Naive B cell (primary cell): Measurements from ENCODE around the gene TRABD2A. TPM values are rescaled to one million over a fixed set of nuclear protein-coding genes. Genes with fewer than 3 reads are reported as not detected.

Experiments used
- ATAC-seq, 2 donors: fragments of 150-1000 bp; cut with Tn5 transposase; 2 replicates each; pipeline ENCODE4 v1.10.0; 2021; ENCODE audit warnings: low read depth in 2 of 2, mild to moderate bottlenecking in 2 of 2, moderate library complexity in 2 of 2
- DNase-seq: peaks from one replicate; pipeline ENCODE4 v3.0.0; 2022
- H3K27ac Mint-ChIP-seq, 6 donors: one replicate each; pipeline ENCODE4 v1.8.0; 2020 to 2022; ENCODE audit warnings: mild to moderate bottlenecking in 6 of 6, mixed read lengths in 6 of 6, moderate library complexity in 5 of 6, inconsistent platforms in 2 of 6
- H3K27me3 Mint-ChIP-seq, 3 donors: one replicate each; pipeline ENCODE4 v1.8.0; 2021 to 2022; ENCODE audit warnings: mixed read lengths in 3 of 3, mild to moderate bottlenecking in 1 of 3
- H3K36me3 Mint-ChIP-seq, 2 donors: one replicate each; pipeline ENCODE4 v1.8.0; 2020 to 2022; ENCODE audit warnings: mixed read lengths in 2 of 2, inconsistent platforms in 1 of 2, mild to moderate bottlenecking in 1 of 2
- H3K4me1 Mint-ChIP-seq, 3 donors: one replicate each; pipeline ENCODE4 v1.8.0; 2020 to 2022; ENCODE audit warnings: mixed read lengths in 3 of 3, inconsistent platforms in 1 of 3, mild to moderate bottlenecking in 1 of 3, moderate library complexity in 1 of 3
- H3K4me3 Mint-ChIP-seq, 8 donors: one replicate each; pipeline ENCODE4 v1.8.0; 2020 to 2022; ENCODE audit warnings: mild to moderate bottlenecking in 8 of 8, mixed read lengths in 8 of 8, moderate library complexity in 8 of 8, inconsistent platforms in 2 of 8
- H3K9me3 Mint-ChIP-seq, 7 donors: one replicate each; pipeline ENCODE4 v1.8.0; 2020 to 2022; ENCODE audit warnings: mixed read lengths in 7 of 7, mild to moderate bottlenecking in 5 of 7, inconsistent platforms in 2 of 7, moderate library complexity in 1 of 7
- polyA plus RNA-seq, 6 donors: library from polyadenylated mRNA; unstranded; fragments of 300-500 nt; fragmentation: Illumina TruSeq; gene quantifications; one replicate each; pipeline ENCODE4 v1.2.3, GENCODE V29; 2021; ENCODE audit warnings: low read depth in 6 of 6

Gene TRABD2A
- polyA plus RNA-seq, 6 donors from 2014 or later: 6.5 to 12.3 (median 9.4) TPM

DNA sequence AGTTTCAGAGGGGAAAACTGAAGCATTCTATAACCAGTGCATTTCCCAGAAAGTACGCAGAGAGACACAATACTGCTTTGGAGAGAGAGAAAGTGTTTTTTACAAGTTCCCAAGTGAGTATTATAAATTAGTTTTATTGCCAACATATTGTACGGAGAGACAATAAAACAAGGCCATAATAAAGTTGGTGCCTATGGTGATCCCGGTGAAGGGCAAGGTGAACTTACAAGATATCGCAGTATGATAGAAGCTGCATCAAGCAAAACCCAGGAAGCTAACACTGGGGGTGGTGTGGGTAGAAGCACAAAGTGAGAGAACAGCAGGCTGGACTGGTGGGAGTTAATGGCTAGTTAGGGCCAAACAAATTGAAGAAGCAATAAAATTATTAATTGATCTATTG lies 32.1 kb upstream of the TRABD2A start:
- H3K36me3 Mint-ChIP-seq: peaks cover 0 to 20% of the 10 kb centered on the region in 2 donors
- H3K4me3 Mint-ChIP-seq: no peak overlapping the region
- H3K27me3 Mint-ChIP-seq: no peaks in the 10 kb centered on the region
- peaks cover 28 to 44% (median 33%) of the 10 kb centered on the region in 3 donors for H3K4me1 Mint-ChIP-seq
- peaks cover 0 to 11% (median 2%) of the 10 kb centered on the region in 7 donors for H3K9me3 Mint-ChIP-seq
- ATAC-seq: no peak
- DNase-seq: no peak
- H3K27ac Mint-ChIP-seq: no peak overlapping the region

DNA sequence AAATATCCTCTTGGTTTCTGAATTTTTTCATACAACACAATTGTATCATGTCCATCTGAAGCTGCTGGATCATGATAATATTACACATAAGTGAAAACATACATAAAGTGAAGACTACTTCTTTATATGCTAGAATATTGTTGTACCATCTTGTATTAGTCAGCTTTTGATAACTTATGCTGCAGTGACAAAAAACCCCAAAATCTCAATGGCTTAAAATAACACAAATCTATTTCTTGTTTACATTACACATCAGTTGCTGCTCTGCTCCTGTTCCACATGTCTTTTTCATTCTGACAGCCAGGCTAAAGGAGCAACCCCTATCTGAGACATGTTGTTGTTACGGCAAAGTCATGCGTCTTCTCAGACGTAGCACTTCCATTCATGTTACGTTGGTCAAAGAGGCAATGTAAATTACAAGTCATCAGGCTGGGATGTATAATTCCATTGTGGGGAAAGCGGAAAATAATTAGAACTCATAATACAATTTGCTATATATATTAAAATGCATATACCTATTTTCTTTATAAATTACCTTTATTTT lies 30.3 kb upstream of the TRABD2A start:
- DNase-seq (no peak), ATAC-seq (no peak)
- H3K27me3 Mint-ChIP-seq: no peaks in the 10 kb centered on the region
- H3K9me3 Mint-ChIP-seq: peaks cover 0 to 11% (median 2%) of the 10 kb centered on the region in 7 donors
- H3K36me3 Mint-ChIP-seq: peaks cover 10 to 33% of the 10 kb centered on the region in 2 donors
- H3K4me1 Mint-ChIP-seq: peaks cover 36 to 43% (median 37%) of the 10 kb centered on the region in 3 donors
- no peak overlapping the region for H3K4me3 Mint-ChIP-seq
- no peak overlapping the region for H3K27ac Mint-ChIP-seq

DNA sequence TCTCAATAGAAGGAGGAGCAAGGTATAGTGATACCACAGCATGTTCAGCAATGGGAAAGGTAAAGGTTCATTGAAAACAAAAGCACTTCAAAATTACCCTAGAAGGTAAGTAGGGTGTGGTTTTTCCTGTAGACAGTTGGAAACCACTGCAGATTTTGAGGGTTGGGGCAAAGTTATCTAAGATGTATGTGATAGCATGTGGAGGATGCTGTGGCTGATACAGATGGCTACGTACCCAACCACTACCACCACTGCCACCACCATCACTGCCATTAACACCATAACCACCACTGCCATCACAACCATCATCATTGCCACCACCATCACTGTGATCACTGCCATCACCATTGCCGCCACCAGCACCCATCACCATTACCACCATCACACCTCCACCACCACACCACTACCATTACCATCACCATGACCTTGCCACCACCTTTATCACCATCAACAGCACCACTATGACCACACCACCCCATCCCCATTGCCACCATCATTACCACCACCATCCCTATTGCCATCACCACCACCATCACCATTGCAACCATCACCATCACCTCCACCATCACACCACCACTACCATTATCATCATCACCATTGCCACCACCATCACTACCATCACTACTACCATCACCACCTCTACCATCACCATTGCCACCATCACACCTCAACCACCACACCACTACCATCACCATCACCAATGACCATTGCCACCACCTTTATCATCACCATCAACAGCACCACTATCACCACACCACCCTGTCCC lies 28.2 kb upstream of the TRABD2A start:
- Mint-ChIP-seq H3K27me3 (no peaks in the 10 kb centered on the region), H3K4me3 (peak overlapping the region; percentile 67 to 100 (median 95)), H3K4me1 (peaks cover 43 to 49% (median 46%) of the 10 kb centered on the region in 3 donors), H3K36me3 (peaks cover 10 to 35% of the 10 kb centered on the region in 2 donors), H3K9me3 (peaks cover 0 to 11% (median 2%) of the 10 kb centered on the region in 7 donors), H3K27ac (peak overlapping the region; percentile 74 to 96 (median 92))
- ATAC-seq (no peak), DNase-seq (no peak)

DNA sequence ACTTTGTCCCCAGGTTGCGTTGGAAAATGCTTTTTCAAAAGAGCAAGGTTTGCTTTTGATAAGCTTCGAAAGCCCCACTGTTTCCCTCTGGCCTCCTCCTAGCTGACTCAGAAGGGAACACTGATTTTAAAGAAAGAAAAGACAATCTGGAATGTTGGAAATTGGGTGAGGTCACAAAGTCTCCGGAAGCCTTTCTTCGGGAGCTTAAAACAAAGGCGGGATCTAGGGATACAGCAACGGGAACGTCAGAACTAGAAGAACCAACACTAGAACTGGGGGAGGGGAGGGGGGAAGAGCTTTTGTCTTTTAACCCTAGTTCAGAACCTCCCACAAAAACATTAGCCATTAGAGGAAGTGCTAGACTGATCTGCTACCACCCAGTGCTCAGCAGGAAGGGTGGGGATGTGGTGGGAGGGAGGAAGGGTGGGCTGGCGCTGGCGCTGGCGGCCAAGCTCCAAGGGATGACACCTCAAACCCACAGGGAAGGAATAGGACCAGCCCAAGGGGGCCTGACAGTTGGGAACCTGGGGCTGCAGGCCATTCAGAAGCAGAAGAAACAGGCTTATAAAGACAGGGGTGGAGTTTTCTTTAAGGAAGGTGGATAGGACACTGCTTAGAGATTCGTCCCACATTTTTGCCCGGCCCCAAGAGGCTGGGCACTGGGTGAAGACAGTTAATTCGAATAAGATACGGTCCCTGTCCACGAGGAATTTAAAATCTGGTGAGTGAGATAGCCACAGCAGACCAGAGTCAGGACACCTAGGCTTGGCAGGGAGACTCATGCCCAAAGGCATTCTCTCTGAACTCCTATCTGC lies 26.2 kb upstream of the TRABD2A start:
- ATAC-seq (peak; percentile 51 to 54), DNase-seq (peak; percentile 72)
- H3K27me3 Mint-ChIP-seq: no peaks in the 10 kb centered on the region
- peaks cover 0 to 11% (median 2%) of the 10 kb centered on the region in 7 donors for H3K9me3 Mint-ChIP-seq
- peak overlapping the region; percentile 80 to 96 (median 92) for H3K27ac Mint-ChIP-seq
- H3K36me3 Mint-ChIP-seq: peaks cover 10 to 35% of the 10 kb centered on the region in 2 donors
- peaks cover 45 to 59% (median 58%) of the 10 kb centered on the region in 3 donors for H3K4me1 Mint-ChIP-seq
- peak overlapping the region; percentile 93 to 100 (median 96) for H3K4me3 Mint-ChIP-seq

DNA sequence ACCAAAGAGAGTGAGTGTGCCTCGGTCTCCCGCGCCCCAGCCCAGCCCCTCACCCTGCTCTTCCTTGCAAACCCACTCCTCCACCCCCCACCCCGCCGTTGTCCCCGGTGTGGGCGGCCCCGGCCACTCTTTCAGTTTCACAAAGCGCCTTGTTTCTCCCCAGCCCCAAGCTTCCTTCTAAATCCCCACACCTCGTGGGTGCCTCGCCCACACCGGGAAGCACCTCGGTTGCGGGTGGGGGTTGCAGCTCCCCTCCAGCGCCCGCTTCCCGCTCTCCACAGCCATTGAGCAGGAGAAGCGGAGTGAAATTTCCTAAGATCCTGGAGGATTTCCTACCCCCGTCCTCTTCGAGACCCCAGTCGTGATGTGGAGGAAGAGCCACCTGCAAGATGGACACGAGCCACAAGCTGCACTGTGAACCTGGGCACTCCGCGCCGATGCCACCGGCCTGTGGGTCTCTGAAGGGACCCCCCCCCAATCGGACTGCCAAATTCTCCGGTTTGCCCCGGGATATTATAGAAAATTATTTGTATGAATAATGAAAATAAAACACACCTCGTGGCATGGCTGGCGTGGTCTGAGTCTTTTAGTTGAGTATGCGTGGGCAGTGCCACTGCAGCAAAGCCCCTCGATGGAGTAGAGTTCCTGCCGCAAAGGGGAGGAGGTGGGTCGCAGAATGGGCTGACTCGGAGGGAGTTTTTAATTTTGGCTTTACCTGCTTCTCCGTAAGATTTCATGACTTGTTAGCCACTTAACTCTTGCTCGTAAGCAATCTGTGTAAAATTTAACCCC lies 25.4 kb upstream of the TRABD2A start:
- ATAC-seq (peak; percentile 12 to 14), DNase-seq (peak; percentile 51)
- Mint-ChIP-seq H3K36me3 (peaks cover 10 to 35% of the 10 kb centered on the region in 2 donors), H3K4me1 (peaks cover 42 to 58% (median 53%) of the 10 kb centered on the region in 3 donors), H3K9me3 (peaks cover 0 to 11% (median 2%) of the 10 kb centered on the region in 7 donors), H3K4me3 (peak overlapping the region; percentile 93 to 100 (median 96)), H3K27me3 (no peaks in the 10 kb centered on the region), H3K27ac (peak overlapping the region; percentile 50 to 96 (median 92))

DNA sequence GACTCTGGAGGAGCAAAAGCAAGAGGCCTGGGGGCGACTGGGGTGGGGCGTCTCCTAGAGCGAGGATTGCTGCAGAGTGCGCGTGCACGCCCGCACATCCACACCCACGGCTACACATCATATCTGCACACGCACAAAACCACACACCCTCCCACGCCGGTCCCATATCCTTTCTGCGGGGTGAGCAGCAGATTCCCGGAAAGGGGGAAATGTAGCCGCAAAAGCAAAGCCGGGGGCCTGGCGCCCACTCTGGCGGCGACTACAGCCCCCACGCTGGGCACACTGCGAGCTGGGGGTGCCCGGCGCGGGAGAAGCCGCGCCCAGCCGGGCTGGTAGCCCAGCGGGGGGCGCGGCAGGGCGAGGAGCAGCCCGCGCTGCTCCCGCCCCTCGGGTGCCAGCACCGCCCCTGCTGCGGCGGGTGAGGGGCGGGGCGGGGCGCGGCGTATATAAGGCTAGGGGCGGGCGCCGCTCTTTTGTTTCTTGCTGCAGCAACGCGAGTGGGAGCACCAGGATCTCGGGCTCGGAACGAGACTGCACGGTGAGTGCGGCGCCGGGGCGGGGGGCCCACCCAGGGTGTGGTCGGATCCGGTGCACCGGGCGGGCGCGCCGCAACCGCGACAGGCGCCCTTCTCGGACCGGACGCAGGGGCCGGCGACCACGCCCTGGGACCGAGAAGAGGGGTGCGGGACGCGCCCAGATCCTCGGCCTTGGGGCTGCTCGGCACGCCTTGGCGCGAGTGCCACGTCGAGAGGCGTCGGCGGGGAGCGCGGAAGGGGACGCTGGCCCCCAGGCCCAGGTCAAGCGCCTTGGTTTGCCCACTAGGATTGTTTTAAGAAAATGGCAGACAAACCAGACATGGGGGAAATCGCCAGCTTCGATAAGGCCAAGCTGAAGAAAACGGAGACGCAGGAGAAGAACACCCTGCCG lies 24.6 kb upstream of the TRABD2A start, which contains the start of gene TMSB10:
Gene TMSB10 (plus strand): TSS at position 476 of the 927 bp plus-strand sequence.
- H3K27me3 Mint-ChIP-seq: no peaks in the 10 kb centered on the region
- peak within 1 kb of the TSS; percentile 94 to 100 (median 96) for H3K4me3 Mint-ChIP-seq
- ATAC-seq (peak; percentile 74 to 76), DNase-seq (peak; percentile 94)
- H3K9me3 Mint-ChIP-seq: peaks cover 0 to 11% (median 2%) of the 10 kb centered on the region in 7 donors
- H3K4me1 Mint-ChIP-seq: peaks cover 46 to 62% (median 61%) of the 10 kb centered on the region in 3 donors
- H3K27ac Mint-ChIP-seq: peak within 1 kb of the TSS; percentile 90 to 96 (median 94)
- peaks cover 10 to 35% of the 10 kb centered on the region in 2 donors for H3K36me3 Mint-ChIP-seq

DNA sequence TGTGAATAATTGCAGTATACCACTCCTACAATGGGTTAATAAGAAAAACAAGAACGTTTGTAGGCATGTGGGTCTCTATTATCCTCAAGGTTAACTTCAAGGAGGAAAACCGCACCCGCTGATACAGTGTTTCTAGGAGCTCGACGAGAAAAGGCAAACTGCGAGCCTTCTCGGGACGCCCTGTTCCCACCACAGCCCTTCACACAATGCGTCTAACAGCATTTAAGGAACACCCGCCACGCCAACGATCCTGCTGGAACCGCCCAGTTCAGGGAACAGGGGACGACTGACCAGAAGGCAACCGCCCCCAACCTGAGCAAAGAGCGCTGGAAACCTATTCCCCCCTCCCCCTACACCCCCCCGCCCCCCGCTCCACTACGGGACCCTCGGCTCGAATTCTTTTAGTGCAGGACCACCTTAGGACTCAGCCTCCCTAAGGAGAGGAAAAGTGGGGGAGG lies 23.9 kb upstream of the TRABD2A start:
- DNase-seq: no peak
- ATAC-seq: no peak
- Mint-ChIP-seq H3K4me1 (peaks cover 41 to 58% (median 56%) of the 10 kb centered on the region in 3 donors), H3K27ac (peak overlapping the region; percentile 76 to 96 (median 93)), H3K27me3 (no peaks in the 10 kb centered on the region), H3K36me3 (peaks cover 10 to 30% of the 10 kb centered on the region in 2 donors), H3K9me3 (peaks cover 0 to 8% (median 0%) of the 10 kb centered on the region in 7 donors), H3K4me3 (peak overlapping the region; percentile 94 to 100 (median 96))

DNA sequence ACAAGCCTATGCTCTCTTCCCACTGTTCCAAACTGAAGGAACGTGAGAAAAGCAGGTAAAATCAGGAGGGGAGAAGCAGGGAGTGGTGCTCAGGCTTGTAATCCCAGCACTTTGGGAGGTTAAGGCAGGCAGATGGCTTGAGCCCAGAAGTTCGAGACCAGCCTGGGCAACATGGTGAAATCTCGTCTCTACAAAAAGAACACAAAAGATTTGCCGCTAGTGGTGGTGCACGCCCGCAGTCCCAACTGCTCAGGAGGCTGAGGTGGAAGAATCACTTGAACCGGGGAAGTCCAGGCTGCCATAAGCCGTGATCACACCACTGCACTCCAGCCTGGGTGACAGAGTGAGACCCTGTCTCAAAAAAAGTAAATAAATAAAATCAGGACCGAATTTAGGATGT lies 23.3 kb upstream of the TRABD2A start:
- ATAC-seq (no peak), DNase-seq (no peak)
- peak overlapping the region in 4 of 6 donors; percentile 76 to 95 (median 86) for H3K27ac Mint-ChIP-seq
- H3K9me3 Mint-ChIP-seq: peaks cover 0 to 2% (median 0%) of the 10 kb centered on the region in 7 donors
- peaks cover 10 to 24% of the 10 kb centered on the region in 2 donors for H3K36me3 Mint-ChIP-seq
- no peaks in the 10 kb centered on the region for H3K27me3 Mint-ChIP-seq
- peaks cover 35 to 56% (median 56%) of the 10 kb centered on the region in 3 donors for H3K4me1 Mint-ChIP-seq
- peak overlapping the region; percentile 94 to 100 (median 96) for H3K4me3 Mint-ChIP-seq

DNA sequence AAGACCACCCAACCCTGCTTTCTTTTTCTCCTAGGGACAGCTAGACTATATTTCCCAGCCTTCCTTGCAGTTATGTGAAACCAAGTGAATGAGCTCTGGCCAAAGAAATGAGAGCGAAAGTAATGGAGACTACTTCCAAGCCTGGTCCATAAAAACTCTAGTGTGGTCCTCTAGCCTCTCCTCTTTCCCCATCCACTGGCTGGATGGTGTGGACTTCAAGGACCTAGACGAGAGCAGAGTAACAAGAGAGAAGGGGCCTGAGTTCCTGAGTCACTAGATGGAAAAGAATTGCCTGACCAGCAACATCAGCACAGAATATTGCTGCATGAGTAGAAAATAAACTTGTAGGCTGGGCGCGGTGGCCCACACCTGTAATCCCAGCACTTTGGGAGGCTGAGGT lies 21.6 kb upstream of the TRABD2A start:
- peaks cover 10 to 14% of the 10 kb centered on the region in 2 donors for H3K36me3 Mint-ChIP-seq
- DNase-seq (no peak), ATAC-seq (no peak)
- peak overlapping the region in 2 of 8 donors; percentile 26 to 94 for H3K4me3 Mint-ChIP-seq
- peaks cover 35 to 56% (median 55%) of the 10 kb centered on the region in 3 donors for H3K4me1 Mint-ChIP-seq
- peak overlapping the region in 1 of 6 donors; percentile 14 for H3K27ac Mint-ChIP-seq
- H3K27me3 Mint-ChIP-seq: no peaks in the 10 kb centered on the region
- no peaks in the 10 kb centered on the region for H3K9me3 Mint-ChIP-seq

DNA sequence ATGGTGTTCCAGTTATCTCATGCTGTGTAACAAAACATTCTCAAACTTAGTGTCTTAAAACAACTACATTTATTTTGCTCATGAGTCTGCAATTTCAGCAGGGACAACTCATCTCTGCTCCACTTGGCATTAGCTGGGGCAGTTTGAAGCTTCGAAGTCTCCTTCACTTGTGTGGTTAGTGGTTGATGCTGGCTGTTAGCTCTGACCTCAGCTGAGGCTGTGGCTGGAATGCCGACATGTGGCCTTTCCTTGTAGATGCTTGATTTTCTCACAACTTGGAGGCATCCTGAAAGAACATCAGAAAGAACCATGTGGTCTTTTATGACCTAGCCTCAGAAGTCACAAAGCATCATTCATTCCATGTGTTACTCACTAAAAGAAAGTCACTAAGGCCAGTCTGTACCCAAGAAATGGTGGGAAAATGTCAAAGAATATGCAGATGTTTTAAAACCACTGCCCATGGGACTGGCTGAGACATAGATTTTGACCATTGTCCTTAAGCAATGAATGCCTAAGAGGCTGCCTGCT lies 20.8 kb upstream of the TRABD2A start:
- ATAC-seq: no peak
- H3K4me1 Mint-ChIP-seq: peaks cover 29 to 55% (median 51%) of the 10 kb centered on the region in 3 donors

DNA sequence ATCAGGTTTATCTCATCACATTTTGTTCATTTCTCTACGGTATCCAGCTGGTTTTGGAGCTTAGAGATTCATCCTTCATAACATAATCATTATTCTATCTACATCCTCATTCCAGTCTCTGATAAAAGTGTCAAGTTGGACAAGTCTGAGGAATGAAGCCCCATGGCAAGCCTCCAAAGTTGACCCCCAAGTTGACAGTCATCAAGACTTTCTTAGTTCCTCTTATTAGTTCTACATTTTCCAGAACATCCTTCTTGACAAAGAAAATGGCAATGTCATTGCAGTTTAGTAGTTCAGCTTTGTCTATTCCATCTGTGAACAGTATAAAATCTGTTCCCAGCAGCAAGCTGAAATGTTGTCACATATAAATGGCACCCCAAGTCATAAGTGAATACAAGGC lies 20.1 kb upstream of the TRABD2A start:
- Mint-ChIP-seq H3K27ac (peak overlapping the region in 1 of 6 donors; percentile 51), H3K9me3 (no peaks in the 10 kb centered on the region), H3K4me1 (peaks cover 32 to 59% (median 55%) of the 10 kb centered on the region in 3 donors), H3K27me3 (no peaks in the 10 kb centered on the region), H3K36me3 (no peaks in the 10 kb centered on the region), H3K4me3 (peak overlapping the region in 1 of 8 donors; percentile 28)
- DNase-seq (no peak), ATAC-seq (no peak)

More for the DNA sequence above, 20.8 kb upstream of the TRABD2A start:
- no peak for DNase-seq
- peak overlapping the region in 1 of 8 donors; percentile 94 for H3K4me3 Mint-ChIP-seq
- peaks cover 4 to 6% of the 10 kb centered on the region in 2 donors for H3K36me3 Mint-ChIP-seq
- no peaks in the 10 kb centered on the region for H3K27me3 Mint-ChIP-seq
- peak overlapping the region in 1 of 6 donors; percentile 29 for H3K27ac Mint-ChIP-seq
- H3K9me3 Mint-ChIP-seq: no peaks in the 10 kb centered on the region
